Measurements from ENCODE around the gene YY1.
A peak's percentile ranks its signal among the peaks of the same experiment; 100 is the strongest.
"Not testable (repeated sequence)": the region's sequence is repeated elsewhere in the genome, so short reads cannot be mapped to it uniquely, and the experiment has no call there.

Gene YY1
- long read RNA-seq, donor 1, full-length matches to known transcripts: 90 of 108 reads
- long read RNA-seq, donor 1, partial matches to known transcripts: 18 of 108 reads
- long read RNA-seq, donor 1, other reads (novel, unspliced or antisense): 0 of 108 reads
- long read RNA-seq, donor 2, full-length matches to known transcripts: 66 of 80 reads
- long read RNA-seq, donor 2, partial matches to known transcripts: 14 of 80 reads
- long read RNA-seq, donor 2, other reads (novel, unspliced or antisense): 0 of 80 reads
- long read RNA-seq, donor 3, full-length matches to known transcripts: 41 of 62 reads
- long read RNA-seq, donor 3, partial matches to known transcripts: 21 of 62 reads
- long read RNA-seq, donor 3, other reads (novel, unspliced or antisense): 0 of 62 reads
- long read RNA-seq, donor 4, full-length matches to known transcripts: 86 of 126 reads
- long read RNA-seq, donor 4, partial matches to known transcripts: 40 of 126 reads
- long read RNA-seq, donor 4, other reads (novel, unspliced or antisense): 0 of 126 reads
- long read RNA-seq, donor 5, full-length matches to known transcripts: 74 of 87 reads
- long read RNA-seq, donor 5, partial matches to known transcripts: 13 of 87 reads
- long read RNA-seq, donor 5, other reads (novel, unspliced or antisense): 0 of 87 reads
- long read RNA-seq, donor 6, full-length matches to known transcripts: 101 of 143 reads
- long read RNA-seq, donor 6, partial matches to known transcripts: 42 of 143 reads
- long read RNA-seq, donor 6, other reads (novel, unspliced or antisense): 0 of 143 reads
- long read RNA-seq, donor 7: 0 reads
- long read RNA-seq, donor 8, full-length matches to known transcripts: 64 of 78 reads
- long read RNA-seq, donor 8, partial matches to known transcripts: 14 of 78 reads
- long read RNA-seq, donor 8, other reads (novel, unspliced or antisense): 0 of 78 reads

DNA sequence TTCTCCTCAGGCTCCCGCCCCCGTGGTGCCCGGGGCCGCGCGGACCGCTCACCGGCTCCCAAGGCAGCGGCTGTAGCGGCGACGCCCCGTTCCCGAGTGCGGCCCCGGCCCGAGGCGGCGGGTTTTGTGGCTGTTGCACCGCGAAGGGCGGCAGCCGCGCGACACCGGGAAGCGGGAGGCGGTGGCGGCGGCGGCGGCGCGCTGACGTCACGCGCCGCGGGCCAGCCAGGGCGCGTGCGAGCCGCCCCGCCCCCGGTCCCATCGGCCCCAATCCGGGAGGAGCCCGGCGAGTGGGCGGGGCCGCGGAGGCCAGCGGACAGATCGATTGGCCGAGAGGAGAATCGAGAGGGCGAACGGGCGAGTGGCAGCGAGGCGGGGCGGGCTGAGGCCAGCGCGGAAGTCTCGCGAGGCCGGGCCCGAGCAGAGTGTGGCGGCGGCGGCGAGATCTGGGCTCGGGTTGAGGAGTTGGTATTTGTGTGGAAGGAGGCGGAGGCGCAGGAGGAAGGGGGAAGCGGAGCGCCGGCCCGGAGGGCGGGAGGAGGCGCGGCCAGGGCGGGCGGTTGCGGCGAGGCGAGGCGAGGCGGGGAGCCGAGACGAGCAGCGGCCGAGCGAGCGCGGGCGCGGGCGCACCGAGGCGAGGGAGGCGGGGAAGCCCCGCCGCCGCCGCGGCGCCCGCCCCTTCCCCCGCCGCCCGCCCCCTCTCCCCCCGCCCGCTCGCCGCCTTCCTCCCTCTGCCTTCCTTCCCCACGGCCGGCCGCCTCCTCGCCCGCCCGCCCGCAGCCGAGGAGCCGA, at the start of gene YY1:
Gene YY1 (plus strand): TSS at position 726 of the 792 bp plus-strand sequence. CDS start 101 bp downstream, outside the sequence.
- peak; percentile 91 for DNase-seq

DNA sequence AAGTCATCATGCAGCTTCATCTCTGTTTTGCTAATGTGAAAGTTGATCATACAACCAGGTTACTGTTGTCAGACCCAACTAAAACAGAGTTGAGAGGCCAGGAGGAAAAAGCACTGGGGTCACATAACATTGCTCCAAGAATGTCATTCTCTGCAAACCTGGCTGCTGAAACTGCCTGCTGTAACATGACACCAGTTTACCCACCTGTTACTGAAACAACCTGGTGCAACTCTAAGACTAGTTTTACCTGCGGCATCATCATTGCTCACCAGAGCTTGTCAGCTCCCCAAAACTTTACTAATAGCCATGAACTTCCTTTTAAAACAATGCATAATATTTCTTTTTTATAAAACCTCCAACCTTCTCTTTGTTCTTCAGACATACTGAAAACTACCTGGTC, 48.8 kb upstream of the YY1 start:
- no peak for DNase-seq

DNA sequence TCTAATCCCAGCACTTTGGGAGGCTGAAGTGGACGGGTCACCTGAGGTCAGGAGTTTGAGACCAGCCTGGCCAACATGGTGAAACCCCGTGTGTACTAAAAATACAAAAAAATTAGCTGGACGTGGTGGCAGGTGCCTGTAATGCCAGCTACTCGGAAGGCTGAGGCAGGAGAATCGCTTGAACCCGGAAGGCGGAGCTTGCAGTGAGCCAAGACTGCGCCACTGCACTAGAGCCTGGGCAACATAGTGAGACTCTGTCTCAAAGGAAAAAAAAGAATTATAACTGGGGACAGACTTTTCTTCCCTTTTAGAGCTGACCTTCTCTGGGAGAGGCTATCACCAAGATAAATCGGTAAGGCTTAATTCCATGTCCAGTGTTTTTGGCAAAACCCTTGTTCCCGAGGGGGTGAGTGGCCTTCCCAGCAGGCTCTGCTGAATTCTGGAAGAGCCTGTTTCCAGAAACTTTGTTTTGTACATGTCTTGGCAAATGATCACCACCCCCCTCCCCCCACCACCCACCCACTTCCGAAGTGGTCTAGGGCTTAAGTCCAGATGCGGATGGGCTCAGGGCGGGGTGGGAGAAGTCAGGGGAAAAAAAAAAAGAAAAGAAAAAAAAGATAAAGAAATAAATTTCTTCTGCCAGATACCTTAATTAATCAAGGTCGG, 47.2 kb upstream of the YY1 start:
- no peak for DNase-seq

DNA sequence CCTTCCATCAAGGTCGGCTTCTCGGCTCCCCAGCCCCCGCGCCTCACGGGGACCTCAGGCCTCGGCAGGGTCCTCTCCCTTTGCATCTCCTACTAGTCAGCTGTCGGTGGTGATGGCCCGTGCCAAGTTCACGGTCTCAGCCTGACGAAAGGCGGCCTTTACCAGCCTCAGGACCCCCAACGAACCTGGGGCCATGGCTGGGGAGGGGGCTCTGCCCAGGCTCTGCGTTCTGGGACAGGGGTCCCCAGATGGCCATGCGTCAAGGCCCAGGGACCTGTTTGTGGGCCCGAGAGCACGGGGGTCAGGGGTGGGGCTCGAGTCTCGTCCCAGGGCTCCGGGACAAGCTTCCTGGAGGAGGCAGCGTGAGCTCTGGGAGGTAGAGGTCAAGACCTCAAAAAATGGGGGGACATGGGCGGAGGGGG, 46.7 kb upstream of the YY1 start:
- DNase-seq: no peak

DNA sequence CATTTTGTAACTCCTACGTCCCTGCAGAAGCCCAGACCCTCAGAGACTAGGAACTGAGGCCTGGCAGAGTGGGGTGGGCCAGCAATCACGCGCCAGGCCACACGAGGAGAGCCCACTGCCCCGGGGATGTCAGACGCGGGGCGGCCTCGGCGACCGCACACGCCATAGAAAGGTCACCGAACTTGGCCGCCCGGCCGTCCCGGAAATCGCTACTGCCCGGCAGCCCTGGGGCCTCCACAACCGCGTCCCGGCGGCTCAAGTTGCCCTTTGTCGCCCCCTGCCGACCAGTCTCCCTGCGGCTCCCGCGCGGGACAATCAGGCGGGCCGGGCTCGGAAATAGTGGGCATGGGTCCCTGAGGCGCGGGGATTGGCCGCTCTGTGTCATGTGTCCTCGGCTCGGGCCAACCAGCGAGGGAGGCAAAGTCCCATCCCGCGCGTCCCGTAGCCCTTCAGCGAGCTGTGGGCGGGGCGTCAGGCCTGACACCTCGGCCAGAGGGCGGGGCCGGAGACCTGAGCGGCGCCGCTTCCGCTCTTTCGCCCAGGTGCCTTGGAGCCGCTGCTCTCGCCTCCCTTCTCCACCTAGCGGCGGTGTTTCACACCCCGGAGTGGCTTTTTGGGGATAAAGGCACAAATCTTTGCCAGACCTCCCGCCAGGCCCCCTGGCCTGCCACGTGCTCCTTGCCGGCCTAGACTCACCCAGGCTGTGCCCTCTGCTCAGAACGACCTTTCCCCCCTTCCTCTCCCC, 46.1 kb upstream of the YY1 start:
- DNase-seq: peak; percentile 94

DNA sequence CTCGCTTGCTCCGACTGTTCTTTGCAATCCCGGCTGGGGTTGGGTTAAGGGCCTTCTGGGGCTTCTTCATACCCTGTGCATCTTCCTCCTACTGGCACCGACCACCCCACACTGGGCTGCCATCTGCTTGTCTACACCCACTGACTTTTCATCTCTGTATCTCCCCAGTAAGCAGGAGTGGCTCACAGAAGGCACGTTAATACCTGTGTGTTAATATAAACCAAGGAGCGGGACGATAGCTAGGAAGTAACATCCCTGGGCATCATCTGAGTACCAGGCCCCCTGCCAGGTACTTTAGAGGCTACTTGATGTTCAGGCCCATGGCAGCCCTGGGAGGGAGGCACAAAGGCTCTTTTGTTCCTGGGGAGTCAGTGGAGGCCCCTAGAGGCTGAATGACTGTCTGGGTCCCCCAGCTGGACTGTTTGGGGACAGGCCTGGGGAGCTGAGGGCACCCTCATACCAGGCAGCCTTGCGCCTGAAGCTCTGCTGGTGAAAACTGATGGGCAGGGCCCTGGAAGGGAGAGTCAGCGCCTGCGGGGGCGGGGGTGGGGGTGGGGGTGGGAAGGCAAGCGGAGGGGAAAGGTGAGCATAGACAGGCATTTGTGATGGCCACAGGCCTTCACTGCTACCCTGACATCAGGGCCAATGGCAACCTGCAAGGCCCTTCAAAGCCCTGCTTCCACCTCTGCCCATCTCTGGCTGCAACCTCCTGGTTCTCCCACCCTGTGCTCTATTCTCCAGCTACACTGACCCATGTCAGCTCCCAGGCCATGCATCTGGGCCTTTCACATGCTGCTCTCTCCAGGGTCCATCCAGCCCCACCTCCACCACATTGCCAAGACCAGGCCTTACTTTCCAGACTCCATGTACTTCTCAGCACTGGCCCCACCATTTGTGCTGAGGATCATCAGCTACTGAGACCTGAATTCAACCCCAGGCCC, 45.3 kb upstream of the YY1 start:
- no peak for DNase-seq

DNA sequence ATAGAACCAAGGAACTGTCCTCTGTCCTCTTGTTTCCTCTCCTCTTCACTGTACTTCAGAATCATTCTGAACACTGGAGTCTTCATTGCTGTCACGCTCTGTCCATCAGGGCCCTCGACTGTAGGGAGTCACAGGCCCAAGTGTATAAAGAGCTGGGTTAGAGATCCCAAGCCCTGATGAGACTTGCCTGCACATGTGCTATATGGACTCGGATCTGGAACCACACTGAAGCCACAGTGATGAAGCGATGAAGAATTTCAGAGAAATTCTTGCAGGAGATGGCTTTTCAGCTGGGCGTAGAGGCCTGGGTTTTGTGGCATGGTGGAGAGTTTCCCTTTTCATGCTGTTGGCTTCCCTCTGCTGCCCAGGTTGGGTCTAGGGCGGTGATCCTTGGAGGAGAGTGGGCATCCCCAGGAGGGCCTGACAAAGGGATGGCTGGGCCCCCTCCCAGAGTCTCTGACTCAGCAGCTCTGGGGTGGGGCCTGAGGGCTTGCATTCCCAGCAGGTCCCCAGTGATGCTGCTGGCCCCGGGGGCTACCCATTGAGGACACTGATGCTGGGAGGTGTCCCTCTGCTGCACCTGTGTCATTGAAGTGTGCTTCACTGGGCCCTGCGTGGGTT, 39.6 kb upstream of the YY1 start:
- no peak for DNase-seq

DNA sequence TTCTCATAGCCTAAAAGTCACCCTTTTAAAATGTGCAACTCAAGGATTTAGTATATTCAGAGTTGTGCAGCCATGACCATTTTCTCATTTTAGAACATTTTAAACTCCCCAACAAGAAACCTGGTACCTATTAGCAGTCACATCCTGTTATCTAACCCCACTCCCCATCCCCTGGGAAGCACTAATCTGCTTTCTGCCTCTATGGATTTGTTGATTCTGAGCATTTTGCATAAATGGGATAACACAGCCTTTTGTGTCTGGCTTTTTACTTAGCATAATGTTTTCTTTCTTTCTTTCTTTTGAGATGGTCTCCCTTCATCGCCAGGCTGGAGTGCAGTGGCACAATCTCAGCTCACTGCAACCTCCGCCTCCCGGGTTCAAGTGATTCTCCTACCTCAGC, 38.6 kb upstream of the YY1 start:
- no peak for DNase-seq

DNA sequence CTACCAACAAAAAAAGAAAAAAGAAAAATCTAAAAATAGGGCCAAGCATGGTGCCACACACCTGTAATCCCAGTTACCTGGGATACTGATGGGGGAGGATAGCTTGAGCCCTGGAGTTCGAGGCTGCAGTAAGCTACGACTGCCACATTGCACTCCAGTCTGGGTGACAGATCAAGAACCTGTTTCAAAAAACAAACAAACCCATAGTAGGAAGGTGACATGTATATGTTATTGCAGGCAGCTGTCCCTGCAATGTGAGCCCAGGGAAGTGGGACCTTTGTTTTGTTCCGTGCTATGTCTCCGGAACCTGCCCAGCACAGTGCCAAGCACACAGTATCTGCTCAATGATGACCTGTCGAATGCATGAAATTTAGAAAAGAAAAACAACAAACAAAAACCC, 37.2 kb upstream of the YY1 start:
- no peak for DNase-seq

DNA sequence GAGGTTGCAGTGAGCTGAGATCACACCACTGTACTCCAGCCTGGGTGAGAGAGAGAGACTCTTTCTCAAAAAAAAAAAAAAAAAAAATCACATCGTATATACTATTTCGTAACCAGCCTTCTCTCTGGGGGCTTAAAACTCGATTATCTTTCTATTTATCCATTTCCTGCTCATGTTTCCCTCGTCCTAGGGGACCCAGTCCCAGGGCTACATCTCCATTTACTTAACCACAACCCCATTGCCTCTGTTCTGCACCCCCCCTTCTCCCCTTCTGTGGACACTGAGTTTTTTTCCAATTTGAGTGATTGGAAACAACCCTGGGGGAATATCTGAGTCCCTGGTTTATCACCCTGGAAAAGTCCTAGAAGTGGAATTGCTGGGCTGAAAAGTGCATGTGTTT, 36.2 kb upstream of the YY1 start:
- DNase-seq: no peak

DNA sequence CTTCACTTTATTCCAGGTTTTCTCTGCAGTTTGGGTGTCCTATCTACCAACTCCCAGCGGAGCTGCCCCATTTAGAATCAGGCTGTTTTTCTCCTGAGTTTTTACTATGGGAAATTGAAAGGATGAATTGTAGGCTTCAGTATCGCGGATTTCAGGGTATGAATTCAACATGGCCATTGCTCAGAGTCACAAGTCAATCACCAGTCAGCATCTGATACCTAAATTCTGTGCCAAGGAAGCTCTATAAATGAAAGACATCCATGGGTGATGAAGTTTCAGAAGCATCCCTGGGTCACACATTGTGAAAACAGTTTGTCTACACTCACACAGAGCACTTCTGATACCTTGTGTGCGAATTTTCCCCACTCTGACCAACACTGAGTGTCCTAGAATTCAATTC, 35.8 kb upstream of the YY1 start:
- no peak for DNase-seq

DNA sequence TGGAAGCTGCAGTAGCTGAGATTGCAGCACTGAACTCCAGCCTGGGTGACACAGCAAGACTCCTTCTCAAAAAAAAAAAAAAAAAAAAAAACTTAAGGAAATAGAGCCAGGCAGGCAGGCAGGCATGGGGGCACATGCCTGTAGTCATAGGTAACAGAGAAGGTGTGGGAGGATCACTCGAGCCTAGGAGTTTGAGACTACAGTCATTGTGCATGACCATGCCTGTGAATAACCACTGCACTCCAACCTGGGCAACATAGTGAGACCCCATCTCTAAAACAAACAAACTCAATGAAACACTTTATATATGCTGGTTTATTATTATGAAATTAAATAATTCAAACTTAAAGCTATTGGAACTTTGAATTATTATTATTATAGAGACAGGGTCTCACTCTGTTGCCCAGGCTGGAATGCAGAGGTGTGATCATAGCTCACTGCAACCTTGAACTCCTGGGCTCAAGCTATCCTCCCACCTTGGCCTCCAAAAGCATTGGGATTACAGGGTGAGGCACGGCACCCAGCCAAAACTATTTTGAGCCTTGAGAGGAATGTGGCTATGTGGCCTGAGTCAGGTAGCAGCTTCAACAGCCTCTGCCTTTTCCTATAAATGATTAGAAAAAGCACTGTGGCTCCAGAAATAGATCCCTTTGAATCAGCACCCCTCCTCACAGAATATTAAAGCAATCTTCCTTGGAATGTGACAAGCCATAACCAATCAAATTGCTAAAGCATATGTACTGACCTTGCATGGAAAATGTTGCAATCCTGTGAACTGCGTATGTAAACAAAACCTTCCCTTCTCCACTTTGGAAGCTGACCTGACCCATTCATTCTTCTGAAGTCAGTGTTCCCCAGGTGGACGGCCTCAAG, 34.7 kb upstream of the YY1 start:
- DNase-seq: no peak

DNA sequence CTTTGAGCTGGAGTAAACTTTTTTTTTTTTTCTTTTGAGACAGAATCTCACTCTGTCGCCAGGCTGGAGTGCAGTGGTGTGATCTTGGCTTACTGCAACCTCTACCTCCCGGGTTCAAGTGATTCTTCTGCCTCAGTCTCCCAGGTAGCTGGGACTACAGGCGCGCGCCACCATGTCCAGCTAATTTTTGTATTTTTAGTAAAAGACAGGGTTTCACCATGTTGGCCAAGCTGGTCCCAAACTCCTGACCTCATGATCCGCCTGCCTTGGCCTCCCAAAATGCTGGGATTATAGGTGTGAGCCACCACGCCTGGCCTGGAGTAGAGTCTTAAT, 34.1 kb upstream of the YY1 start:
- not testable (repeated sequence) for DNase-seq

DNA sequence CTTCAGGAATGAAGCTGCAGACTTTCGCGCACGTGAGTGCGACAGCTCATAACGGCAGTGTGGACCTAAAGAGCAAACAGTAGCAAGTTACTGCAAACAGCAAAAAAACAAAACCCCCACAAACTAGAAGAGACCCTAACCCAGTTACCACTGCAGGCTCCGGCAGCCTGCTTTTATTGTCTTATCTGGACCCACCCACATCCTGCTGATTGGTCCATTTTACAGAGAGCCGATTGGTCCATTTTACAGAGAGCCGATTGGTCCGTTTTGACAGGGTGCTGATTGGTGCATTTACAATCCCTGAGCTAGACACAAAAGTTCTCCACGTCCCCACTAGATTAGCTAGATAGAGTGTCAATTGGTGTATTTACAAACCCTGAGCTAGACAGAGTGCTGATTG, 31.4 kb upstream of the YY1 start:
- not testable (repeated sequence) for DNase-seq

DNA sequence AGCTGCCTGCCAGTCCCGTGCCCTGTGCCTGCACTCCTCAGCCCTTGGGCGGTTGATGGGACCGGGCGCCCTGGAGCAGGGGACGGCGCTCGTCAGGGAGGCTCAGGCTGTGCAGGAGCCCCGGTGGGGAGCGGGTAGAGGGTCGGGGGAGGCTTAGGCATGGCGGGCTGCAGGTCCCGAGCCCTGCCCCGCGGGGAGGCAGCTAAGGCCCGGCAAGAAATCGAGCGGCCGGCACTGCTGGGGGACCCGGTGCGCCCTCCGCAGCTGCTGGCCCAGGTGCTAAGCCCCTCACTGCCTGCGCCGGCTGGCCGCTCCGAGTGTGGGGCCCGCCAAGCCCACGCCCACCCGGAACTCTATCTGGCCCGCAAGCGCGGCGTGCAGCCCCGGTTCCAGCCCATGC, 30.8 kb upstream of the YY1 start:
- not testable (repeated sequence) for DNase-seq

DNA sequence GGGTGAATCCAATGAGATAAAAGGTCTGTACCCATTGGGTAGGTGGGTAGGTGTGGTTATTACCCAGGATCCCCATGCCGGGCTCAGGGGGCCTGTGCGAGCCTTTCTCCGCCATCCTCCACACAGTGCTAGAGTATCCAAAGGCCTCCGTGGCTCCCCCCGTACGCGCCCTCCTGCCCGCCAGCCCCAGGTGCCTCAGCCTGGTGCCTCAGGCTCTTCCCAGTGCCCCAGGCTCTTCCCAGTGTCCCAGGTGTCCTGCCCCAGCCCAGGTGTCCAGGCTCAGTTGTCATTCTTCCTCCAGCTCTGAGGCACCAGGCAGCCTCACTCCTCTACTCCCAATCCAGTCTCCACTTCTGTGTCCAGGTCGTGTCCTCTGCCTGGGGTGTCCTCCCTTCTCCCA, 27.6 kb upstream of the YY1 start:
- no peak for DNase-seq

DNA sequence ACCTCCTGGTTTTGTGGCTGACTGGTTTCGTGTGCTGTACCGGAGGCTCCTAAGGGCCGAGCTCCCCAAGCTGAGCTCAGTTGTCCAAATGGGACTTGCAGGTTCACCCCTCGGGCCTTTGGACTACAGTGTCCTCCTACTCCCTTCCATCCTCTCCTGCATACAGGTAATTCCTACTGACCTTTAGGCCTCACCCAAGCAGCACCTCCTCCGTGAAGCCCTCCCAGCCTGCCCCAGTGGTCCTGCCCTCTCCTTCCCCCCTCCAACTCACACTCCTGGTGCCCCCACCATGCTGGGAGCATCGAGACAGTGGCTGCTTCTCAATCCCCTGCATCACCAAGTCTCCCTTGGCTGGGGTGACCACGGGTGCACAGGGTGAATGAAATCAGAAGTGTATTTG, 27.1 kb upstream of the YY1 start:
- DNase-seq: no peak

DNA sequence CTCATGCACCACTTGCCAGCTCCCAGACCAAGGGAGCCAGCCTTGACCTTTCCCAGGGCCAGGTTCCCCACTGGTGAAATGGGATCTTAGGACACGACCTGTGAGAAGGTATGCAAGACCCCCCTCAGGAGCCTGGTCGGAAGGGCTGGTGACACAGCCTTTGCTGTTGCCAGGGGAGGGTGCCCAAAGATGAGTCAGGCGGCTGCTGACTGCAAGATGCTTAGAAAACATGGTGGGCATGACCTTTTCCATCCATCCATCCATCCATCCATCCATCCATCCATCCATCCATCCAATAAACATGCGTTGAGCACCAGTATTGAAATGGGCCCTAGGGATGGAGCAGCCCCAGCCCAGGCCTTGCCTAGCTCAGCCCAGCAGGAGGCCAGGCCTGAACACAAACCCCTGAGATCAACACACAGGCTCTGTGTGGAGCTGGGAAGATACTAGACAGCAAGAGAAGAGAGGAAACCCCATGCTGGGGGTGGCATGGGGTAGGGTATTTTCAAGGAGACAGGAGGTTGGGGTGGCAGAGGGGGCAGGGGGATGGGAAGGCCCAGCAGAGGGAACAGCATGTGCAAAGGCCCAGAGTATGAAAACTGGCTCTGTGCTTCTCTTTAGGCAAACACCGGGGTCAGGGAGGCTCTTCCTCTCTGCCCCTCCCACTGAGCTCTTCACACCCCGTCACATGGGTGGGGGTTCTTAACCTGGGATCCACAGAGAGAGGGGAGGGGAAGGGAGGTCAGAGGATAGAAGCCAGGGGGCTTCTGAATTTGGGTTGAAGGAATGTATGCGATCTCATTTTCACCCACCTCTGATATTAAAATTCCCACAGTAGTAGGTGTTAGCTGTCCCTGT, 26.2 kb upstream of the YY1 start:
- no peak for DNase-seq
